Mucosa of rectum (tissue), 2 donors: ENCODE measurements around the gene PROS1.
"Not testable (repeated sequence)": the region's sequence is repeated elsewhere in the genome, so short reads cannot be mapped to it uniquely, and the experiment has no call there.

Experiments used
- H3K27ac ChIP-seq, 2 donors: one replicate each; pipeline ENCODE4 v1.7.0; 2013; ENCODE audit warnings: inconsistent platforms in 2 of 2, low read depth in 2 of 2, low read length in 2 of 2
- H3K27me3 ChIP-seq, 2 donors: one replicate each; pipeline ENCODE4 v1.7.0; 2013; ENCODE audit warnings: low read length in 2 of 2; ENCODE audit not compliant: control insufficient read depth in 2 of 2, insufficient read depth in 2 of 2
- H3K36me3 ChIP-seq, 2 donors: one replicate each; pipeline ENCODE4 v1.7.0; 2013; ENCODE audit warnings: low read length in 2 of 2; ENCODE audit not compliant: control insufficient read depth in 2 of 2, insufficient read depth in 2 of 2
- H3K4me1 ChIP-seq, 2 donors: one replicate each; pipeline ENCODE4 v1.7.0; 2013; ENCODE audit warnings: low read length in 2 of 2, mild to moderate bottlenecking in 1 of 2; ENCODE audit not compliant: control insufficient read depth in 2 of 2, insufficient read depth in 2 of 2
- H3K4me3 ChIP-seq, 2 donors: one replicate each; pipeline ENCODE4 v1.7.0; 2013; ENCODE audit warnings: low read length in 2 of 2
- H3K9ac ChIP-seq, 2 donors: one replicate each; pipeline ENCODE4 v1.7.0; 2013; ENCODE audit warnings: low read length in 2 of 2, low read depth in 1 of 2, mild to moderate bottlenecking in 1 of 2
- H3K9me3 ChIP-seq, 2 donors: one replicate each; pipeline ENCODE4 v1.7.0; 2013; ENCODE audit warnings: low read length in 2 of 2; ENCODE audit not compliant: control insufficient read depth in 2 of 2
- donor health status: healthy.
- donor health status: Normal muscosa, but diverticular disease.

Gene PROS1

DNA sequence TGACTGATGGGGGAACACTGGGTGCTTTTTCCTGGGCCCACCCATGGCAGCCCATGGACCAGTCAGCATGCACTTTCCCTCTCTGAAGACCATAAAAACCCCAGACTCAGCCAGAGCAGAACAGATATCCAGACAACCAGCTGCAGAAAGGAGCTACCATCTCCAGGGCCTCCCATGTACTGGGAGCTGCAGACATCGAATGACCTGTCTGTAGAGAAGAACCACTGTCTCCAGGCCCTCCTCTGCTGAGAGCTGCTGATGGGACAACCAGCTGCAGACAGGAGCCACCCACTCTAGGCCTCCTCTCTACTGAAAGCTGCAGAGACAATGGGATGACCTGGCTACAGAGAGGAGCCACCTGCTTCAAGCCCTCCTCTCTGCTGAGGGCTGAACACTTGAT lies 66.6 kb downstream of the PROS1 start:
- H3K4me3 ChIP-seq: no peak overlapping the region
- H3K9ac ChIP-seq: no peak overlapping the region
- H3K27ac ChIP-seq: no peak overlapping the region
- H3K36me3 ChIP-seq: no peaks in the 10 kb centered on the region
- H3K9me3 ChIP-seq: no peaks in the 10 kb centered on the region
- H3K4me1 ChIP-seq: no peaks in the 10 kb centered on the region
- H3K27me3 ChIP-seq: no peaks in the 10 kb centered on the region

DNA sequence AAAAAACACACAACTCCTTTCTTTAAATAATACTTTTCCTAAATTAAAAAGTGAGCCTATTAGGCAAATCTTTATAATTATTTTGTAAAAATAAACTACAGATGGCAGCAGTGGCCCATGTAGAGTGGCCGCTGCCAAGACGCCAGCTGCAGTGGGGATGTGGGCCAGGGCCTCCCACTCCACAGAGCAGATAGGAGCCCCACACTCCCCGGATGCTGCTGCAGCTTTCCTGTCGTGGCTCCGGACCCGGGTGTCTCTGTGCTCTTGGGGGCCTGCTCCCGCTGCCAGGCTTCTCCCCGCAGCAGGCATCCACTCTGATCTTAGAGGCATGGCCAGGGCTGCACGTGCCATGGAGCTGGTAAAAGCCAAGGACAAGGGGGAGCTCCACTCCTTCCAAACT lies 67.5 kb downstream of the PROS1 start:
- H3K4me3 ChIP-seq: no peak overlapping the region
- H3K9ac ChIP-seq: no peak overlapping the region
- no peaks in the 10 kb centered on the region for H3K36me3 ChIP-seq
- H3K27ac ChIP-seq: no peak overlapping the region
- H3K9me3 ChIP-seq: no peaks in the 10 kb centered on the region
- no peaks in the 10 kb centered on the region for H3K4me1 ChIP-seq
- no peaks in the 10 kb centered on the region for H3K27me3 ChIP-seq

DNA sequence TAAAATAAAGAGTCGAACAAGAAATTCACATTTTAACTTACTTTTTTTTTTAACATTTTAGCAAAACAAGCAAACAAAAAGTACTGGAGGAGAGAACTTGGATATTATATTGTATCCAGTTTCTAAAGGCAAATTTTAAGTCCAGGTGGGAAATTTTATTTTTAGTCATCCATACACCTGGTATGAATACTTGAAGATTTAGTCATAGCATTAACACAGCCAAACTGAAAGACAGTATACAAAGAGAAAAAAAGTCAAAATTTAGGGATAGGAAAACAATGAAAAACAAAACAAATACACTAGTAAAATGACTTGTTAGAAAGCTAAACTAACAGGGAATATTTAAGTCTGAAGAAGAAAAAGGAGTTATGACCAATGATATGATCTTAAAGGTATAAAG lies 69.1 kb downstream of the PROS1 start:
- H3K27ac ChIP-seq: no peak overlapping the region
- H3K27me3 ChIP-seq: no peaks in the 10 kb centered on the region
- H3K9ac ChIP-seq: no peak overlapping the region
- no peak overlapping the region for H3K4me3 ChIP-seq
- no peaks in the 10 kb centered on the region for H3K9me3 ChIP-seq
- no peaks in the 10 kb centered on the region for H3K36me3 ChIP-seq
- no peaks in the 10 kb centered on the region for H3K4me1 ChIP-seq

DNA sequence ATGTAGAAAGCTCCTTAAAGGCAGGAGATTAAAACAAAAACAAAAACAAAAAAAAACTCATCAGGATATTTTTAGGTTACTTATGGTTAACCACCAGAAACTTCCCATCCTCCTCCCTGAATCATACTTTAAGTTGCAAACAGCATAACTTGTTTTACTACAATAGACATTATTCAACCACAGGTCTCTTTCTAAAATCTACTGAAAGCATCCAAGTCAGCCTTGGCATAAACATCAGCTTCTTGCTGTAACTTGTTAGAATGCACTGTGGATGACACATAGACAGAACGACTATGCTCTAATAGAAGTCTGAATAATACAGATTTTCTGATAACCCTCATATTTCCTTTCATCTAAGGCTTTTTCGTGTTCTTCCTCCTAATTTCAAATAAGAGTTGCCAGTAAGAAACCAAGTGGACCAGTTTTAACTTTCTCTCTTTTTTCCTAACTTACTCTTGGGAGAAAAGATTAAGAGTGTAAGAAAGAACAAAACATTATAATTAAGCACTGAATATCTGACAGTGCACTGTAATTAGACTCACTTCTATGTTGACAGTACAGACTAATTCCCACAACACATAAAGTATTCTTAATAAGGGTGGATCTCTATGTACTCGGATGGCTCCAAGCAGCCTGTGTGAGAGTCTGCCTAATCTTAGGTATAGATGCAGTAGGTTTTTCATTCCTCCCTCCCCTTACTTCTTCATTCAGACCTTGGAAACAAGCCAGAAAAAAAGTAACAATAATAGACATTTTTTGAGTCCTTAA lies 95.3 kb downstream of the PROS1 start:
- not testable (repeated sequence) for H3K27me3 ChIP-seq, H3K9ac ChIP-seq, H3K27ac ChIP-seq

DNA sequence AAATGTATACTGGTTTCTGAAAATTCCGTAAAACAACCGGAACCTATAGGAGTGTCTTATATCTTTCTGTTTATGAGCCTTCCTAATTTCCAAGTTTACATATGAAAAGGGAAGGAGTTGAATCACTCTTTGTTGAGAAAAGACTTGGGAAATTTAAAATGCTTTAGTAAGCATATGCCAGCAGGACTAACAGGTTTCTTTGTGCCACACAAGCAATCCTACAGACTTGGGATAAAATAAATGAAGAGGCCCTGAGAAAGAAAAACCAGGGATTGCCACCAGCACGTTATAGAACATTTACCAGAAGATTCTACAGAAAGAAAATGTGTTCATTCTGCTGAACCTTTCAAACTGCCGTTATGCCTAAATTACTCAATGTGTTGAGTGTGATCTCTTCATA lies 96.3 kb downstream of the PROS1 start:
- not testable (repeated sequence) for H3K4me1 ChIP-seq, H3K4me3 ChIP-seq, H3K9me3 ChIP-seq, H3K27ac ChIP-seq, H3K36me3 ChIP-seq, H3K9ac ChIP-seq, H3K27me3 ChIP-seq

More for the DNA sequence above, 95.3 kb downstream of the PROS1 start:
- not testable (repeated sequence) for H3K36me3 ChIP-seq, H3K4me1 ChIP-seq, H3K9me3 ChIP-seq, H3K4me3 ChIP-seq

DNA sequence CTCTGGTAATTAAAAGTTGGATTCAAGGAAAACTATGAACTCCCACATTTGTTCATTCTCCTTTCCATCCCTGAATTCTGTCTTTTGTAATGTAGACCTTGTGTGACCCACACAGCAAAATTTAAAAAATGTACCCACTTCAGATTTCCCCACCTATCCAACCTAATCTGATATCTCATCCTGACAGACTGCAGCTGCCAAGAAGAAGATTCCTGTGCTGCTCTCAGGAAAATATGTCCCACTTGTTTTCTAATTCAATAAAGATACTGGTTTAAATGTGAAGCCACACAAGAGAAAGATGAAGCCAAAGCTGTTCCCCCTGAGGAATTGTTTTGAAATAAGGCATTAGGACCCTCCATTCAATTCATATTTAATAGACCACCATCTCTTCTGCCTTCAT lies 100.3 kb downstream of the PROS1 start:
- H3K27me3 ChIP-seq, H3K4me1 ChIP-seq, H3K27ac ChIP-seq, H3K9me3 ChIP-seq, H3K9ac ChIP-seq, H3K4me3 ChIP-seq, H3K36me3 ChIP-seq: not testable (repeated sequence)

DNA sequence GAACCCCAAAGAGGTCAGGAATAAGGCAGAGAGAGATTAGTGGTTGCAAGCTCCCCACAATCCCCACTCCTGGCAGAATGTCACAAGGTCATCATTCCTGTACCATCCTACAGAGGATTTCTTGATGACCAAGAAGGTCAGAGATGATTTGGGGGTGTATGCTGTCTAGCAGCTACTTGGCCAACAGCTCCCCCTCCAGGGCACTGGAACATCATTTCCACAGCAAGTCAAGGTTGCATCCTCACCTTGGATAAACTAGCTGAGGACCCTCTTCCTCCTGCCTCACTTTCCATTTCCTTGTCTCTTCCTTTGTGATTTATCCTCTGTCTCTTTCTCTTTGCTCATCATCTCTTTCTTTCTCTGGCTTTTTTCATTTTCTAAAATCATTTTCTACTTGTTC lies 106.3 kb downstream of the PROS1 start:
- no peak overlapping the region for H3K9ac ChIP-seq
- no peaks in the 10 kb centered on the region for H3K36me3 ChIP-seq
- H3K4me1 ChIP-seq: no peaks in the 10 kb centered on the region
- H3K27me3 ChIP-seq: no peaks in the 10 kb centered on the region
- H3K9me3 ChIP-seq: no peaks in the 10 kb centered on the region
- H3K4me3 ChIP-seq: no peak overlapping the region
- no peak overlapping the region for H3K27ac ChIP-seq

DNA sequence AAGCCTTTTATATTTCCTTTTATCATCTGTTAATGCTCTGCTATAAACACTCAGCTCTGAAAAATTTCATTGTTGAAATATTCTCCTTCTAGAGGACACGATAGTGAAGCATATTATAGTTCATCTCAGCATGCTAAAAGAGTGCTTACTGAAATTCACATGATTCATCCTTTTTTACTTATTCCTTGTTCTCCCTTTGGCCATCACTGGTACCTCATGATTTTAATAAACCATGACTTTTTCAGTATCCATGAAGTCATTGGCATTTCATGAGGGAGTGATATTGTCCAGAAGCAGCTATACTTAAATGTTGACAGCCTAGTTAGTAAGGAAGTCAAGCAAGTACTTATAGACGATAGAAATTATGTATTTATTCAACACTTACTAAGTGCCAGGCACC lies 112.7 kb downstream of the PROS1 start:
- H3K9me3 ChIP-seq: no peaks in the 10 kb centered on the region
- H3K4me3 ChIP-seq: no peak overlapping the region
- no peaks in the 10 kb centered on the region for H3K36me3 ChIP-seq
- H3K27me3 ChIP-seq: no peaks in the 10 kb centered on the region
- no peaks in the 10 kb centered on the region for H3K4me1 ChIP-seq
- no peak overlapping the region for H3K27ac ChIP-seq
- H3K9ac ChIP-seq: no peak overlapping the region

DNA sequence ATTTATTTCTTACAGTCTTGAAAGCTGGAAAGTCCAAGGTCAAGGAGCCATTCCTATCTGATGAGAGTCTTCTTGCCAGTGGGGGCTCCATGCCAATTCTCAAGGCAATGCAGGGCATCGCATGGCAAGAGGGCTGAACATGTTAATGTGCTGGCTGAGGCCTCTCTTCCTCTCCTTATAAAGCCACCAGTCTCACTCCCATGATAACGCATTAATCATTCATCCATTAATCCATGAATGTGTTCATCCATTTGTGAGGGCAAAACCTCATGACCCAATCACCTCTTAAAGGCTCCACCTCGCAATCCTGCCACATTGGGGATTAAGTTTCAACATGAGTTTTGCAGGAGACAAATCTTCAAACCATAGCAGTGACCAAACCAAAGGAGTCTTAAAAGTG lies 118.3 kb downstream of the PROS1 start:
- Histone ChIP-seq H3K27me3 (no peaks in the 10 kb centered on the region), H3K4me3 (no peak overlapping the region), H3K4me1 (no peaks in the 10 kb centered on the region), H3K9me3 (no peaks in the 10 kb centered on the region), H3K9ac (no peak overlapping the region), H3K27ac (no peak overlapping the region), H3K36me3 (no peaks in the 10 kb centered on the region)

DNA sequence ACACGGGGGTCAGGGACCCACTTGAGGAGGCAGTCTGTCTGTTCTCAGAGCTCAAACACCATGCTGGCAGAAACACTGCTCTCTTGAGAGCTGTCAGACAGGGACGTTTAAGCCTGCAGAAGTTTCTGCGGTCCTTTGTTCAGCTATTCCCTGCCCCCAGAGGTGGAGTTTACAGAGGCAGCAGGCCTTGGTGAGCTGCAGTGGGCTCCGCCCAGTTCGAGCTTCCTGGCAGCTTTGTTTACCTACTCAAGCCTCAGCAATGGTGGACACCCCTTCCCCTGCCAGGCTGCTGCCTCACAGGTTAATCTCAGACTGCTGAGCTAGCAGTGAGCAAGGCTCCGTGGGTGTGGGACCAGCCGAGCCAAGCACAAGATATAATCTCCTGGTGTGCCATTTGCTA lies 121.5 kb downstream of the PROS1 start:
- not testable (repeated sequence) for H3K27ac ChIP-seq, H3K9ac ChIP-seq, H3K27me3 ChIP-seq, H3K9me3 ChIP-seq, H3K36me3 ChIP-seq, H3K4me3 ChIP-seq, H3K4me1 ChIP-seq

DNA sequence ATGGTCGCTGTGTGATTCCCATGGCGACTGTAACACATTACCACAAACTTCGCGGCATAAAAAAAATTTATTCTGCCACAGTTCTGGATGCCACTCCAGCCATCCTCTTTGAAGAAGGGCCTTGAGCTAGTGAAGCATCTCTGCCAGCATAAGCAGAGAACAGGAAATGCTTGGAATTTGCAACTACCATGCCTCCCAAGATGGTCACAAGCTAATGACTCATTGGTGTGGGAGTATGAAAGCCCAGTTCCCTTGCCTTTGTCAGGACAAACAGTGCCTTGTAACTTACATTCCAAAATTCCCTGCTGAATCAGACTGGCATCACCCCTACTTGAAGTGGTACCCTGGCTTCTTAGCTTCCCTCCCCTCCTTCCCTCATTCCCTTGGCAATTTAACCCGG lies 129.7 kb downstream of the PROS1 start:
- Histone ChIP-seq H3K27ac (no peak overlapping the region), H3K4me1 (no peaks in the 10 kb centered on the region), H3K27me3 (no peaks in the 10 kb centered on the region), H3K9ac (no peak overlapping the region), H3K4me3 (no peak overlapping the region), H3K36me3 (no peaks in the 10 kb centered on the region), H3K9me3 (no peaks in the 10 kb centered on the region)
